Mesenchymal stem cell (in vitro differentiated cells and primary cell): ENCODE results near the gene PANK4.

Source experiments
- DNase-seq: peaks from one replicate; pipeline ENCODE4 v3.0.0-alpha.2; 2013
- H2AFZ ChIP-seq: one replicate; pipeline ENCODE4 v1.6.1; 2013; ENCODE audit warnings: low read depth, mild to moderate bottlenecking, control low read depth, inconsistent platforms, low read length, moderate library complexity
- H2AK5ac ChIP-seq: 2 replicates; pipeline ENCODE4 v1.6.1; 2013; ENCODE audit warnings: low read length, moderate library complexity, mild to moderate bottlenecking, inconsistent platforms; ENCODE audit not compliant: severe bottlenecking
- H2BK120ac ChIP-seq: one replicate; pipeline ENCODE4 v1.6.1; 2013; ENCODE audit warnings: low read depth, mild to moderate bottlenecking, inconsistent platforms, low read length, moderate library complexity
- H2BK12ac ChIP-seq, 2 experiments: one replicate each; pipeline ENCODE4 v1.6.1; 2013; ENCODE audit warnings: inconsistent platforms in 2 of 2, low read length in 2 of 2, mild to moderate bottlenecking in 2 of 2, moderate library complexity in 2 of 2, control low read depth in 1 of 2
- H2BK15ac ChIP-seq: one replicate; pipeline ENCODE4 v1.6.1; 2013; ENCODE audit warnings: mild to moderate bottlenecking, low read depth, inconsistent platforms; ENCODE audit not compliant: poor library complexity, severe bottlenecking
- H2BK5ac ChIP-seq: 2 replicates; pipeline ENCODE4 v1.6.1; 2013; ENCODE audit warnings: low read depth, mild to moderate bottlenecking, low read length, control low read depth, inconsistent platforms; ENCODE audit not compliant: poor library complexity, severe bottlenecking
- H3K14ac ChIP-seq, 2 experiments: one replicate each; pipeline ENCODE4 v1.6.1; 2013; ENCODE audit warnings: inconsistent platforms in 2 of 2, low read length in 2 of 2, control low read depth in 1 of 2, mild to moderate bottlenecking in 1 of 2, moderate library complexity in 1 of 2
- H3K18ac ChIP-seq, 2 experiments: one replicate each; pipeline ENCODE4 v1.6.1; 2013; ENCODE audit warnings: inconsistent platforms in 2 of 2, low read length in 2 of 2, control low read depth in 1 of 2, low read depth in 1 of 2, mild to moderate bottlenecking in 1 of 2
- H3K23ac ChIP-seq, 2 experiments: one replicate each; pipeline ENCODE4 v1.6.1; 2013; ENCODE audit warnings: inconsistent platforms in 2 of 2, low read length in 2 of 2, mild to moderate bottlenecking in 2 of 2, moderate library complexity in 2 of 2, control low read depth in 1 of 2
- H3K27ac ChIP-seq: 2 replicates; pipeline ENCODE4 v1.5.1; 2013; ENCODE audit warnings: mild to moderate bottlenecking, moderate library complexity, low read length, control low read depth, inconsistent platforms; ENCODE audit not compliant: poor library complexity, severe bottlenecking
- H3K27me3 ChIP-seq, 2 experiments: 2 replicates each; pipeline versions ENCODE4 v1.6.1 to v1.7.0; 2013; ENCODE audit warnings: low read length in 2 of 2, mild to moderate bottlenecking in 2 of 2, moderate library complexity in 2 of 2, control low read depth in 1 of 2, inconsistent platforms in 1 of 2; ENCODE audit not compliant: control insufficient read depth in 1 of 2, insufficient read depth in 1 of 2
- H3K36me3 ChIP-seq, 2 experiments: 2 replicates each; pipeline versions ENCODE4 v1.6.1 to v1.7.0; 2013; ENCODE audit warnings: low read length in 2 of 2, control low read depth in 1 of 2, inconsistent platforms in 1 of 2, low read depth in 1 of 2, mild to moderate bottlenecking in 1 of 2; ENCODE audit not compliant: insufficient read depth in 2 of 2, control insufficient read depth in 1 of 2
- H3K4ac ChIP-seq, 2 experiments: one replicate each; pipeline ENCODE4 v1.6.1; 2013; ENCODE audit warnings: inconsistent platforms in 2 of 2, low read length in 2 of 2, mild to moderate bottlenecking in 2 of 2, moderate library complexity in 2 of 2, control low read depth in 1 of 2, low read depth in 1 of 2
- H3K4me1 ChIP-seq: 2 replicates; pipeline ENCODE4 v1.6.1; 2013; ENCODE audit warnings: low read depth, low read length, control low read depth; ENCODE audit not compliant: control insufficient read depth, insufficient read depth
- H3K4me2 ChIP-seq: 2 replicates; pipeline ENCODE4 v1.6.1; 2013; ENCODE audit warnings: low read length, mild to moderate bottlenecking, inconsistent platforms; ENCODE audit not compliant: poor library complexity, severe bottlenecking
- H3K4me3 ChIP-seq, 2 experiments: 2 replicates each; pipeline versions ENCODE4 v1.5.1 to v1.7.0; 2013; ENCODE audit warnings: low read length in 2 of 2, mild to moderate bottlenecking in 2 of 2, control low read depth in 1 of 2, low read depth in 1 of 2; ENCODE audit not compliant: insufficient read depth in 1 of 2
- H3K79me1 ChIP-seq: replicated peaks from 2 replicates; pipeline ENCODE4 v1.6.1; 2013; ENCODE audit warnings: mild to moderate bottlenecking, control low read depth, low read length, inconsistent platforms; ENCODE audit not compliant: poor library complexity, severe bottlenecking
- H3K9ac ChIP-seq: 2 replicates; pipeline ENCODE4 v1.7.0; 2013; ENCODE audit warnings: mild to moderate bottlenecking, low read length, moderate library complexity
- H3K9me3 ChIP-seq: 2 replicates; pipeline ENCODE4 v1.7.0; 2013; ENCODE audit warnings: mild to moderate bottlenecking, low read length; ENCODE audit not compliant: control insufficient read depth
- H4K8ac ChIP-seq: one replicate; pipeline ENCODE4 v1.6.1; 2013; ENCODE audit warnings: inconsistent platforms, mild to moderate bottlenecking, low read length, moderate library complexity
- H4K91ac ChIP-seq: one replicate; pipeline ENCODE4 v1.6.1; 2013; ENCODE audit warnings: mild to moderate bottlenecking, low read length, inconsistent platforms
- WGBS: methylation state at CpG from one replicate; pipeline ENCODE4 v1.1.7; 2013; ENCODE audit warnings: mixed read lengths; 5-methylcytosine and 5-hydroxymethylcytosine counted together

The PANK4 gene

GRCh38 chr1:2535981-2536380, 9.6 kb upstream of the PANK4 start:
- H3K18ac ChIP-seq: no peak overlapping the region
- H3K9ac ChIP-seq: no peak overlapping the region
- H2BK5ac ChIP-seq: no peak overlapping the region
- H3K27ac ChIP-seq: no peak overlapping the region
- peaks cover 13 to 85% of the 10 kb centered on the region in 2 experiments for H3K27me3 ChIP-seq
- H3K4me2 ChIP-seq: no peak overlapping the region
- H2AK5ac ChIP-seq: no peak overlapping the region
- peaks cover 38% of the 10 kb centered on the region for H3K4me1 ChIP-seq
- no peaks in the 10 kb centered on the region for H3K9me3 ChIP-seq
- peaks cover 0 to 3% of the 10 kb centered on the region in 2 experiments for H3K36me3 ChIP-seq
- H3K14ac ChIP-seq: no peak overlapping the region
- no peak overlapping the region for H3K4me3 ChIP-seq
- no peak overlapping the region for H3K23ac ChIP-seq
- no peak overlapping the region for H2BK15ac ChIP-seq
- 91% methylated on average over 6 of the region's 9 CpGs for WGBS
- no peak overlapping the region for H4K8ac ChIP-seq
- no peak overlapping the region for H2AFZ ChIP-seq
- no peak for DNase-seq
- no peak overlapping the region for H2BK12ac ChIP-seq
- no peak overlapping the region for H2BK120ac ChIP-seq
- no peaks in the 10 kb centered on the region for H3K79me1 ChIP-seq
- H4K91ac ChIP-seq: no peak overlapping the region
- H3K4ac ChIP-seq: no peak overlapping the region

GRCh38 chr1:2535455-2535854, 9.1 kb upstream of the PANK4 start:
- DNase-seq: no peak
- WGBS: 50% methylated on average over 24 of the region's 27 CpGs

GRCh38 chr1:2534687-2535441, 8.5 kb upstream of the PANK4 start:
- Histone ChIP-seq H3K4ac (no peak overlapping the region), H3K27ac (no peak overlapping the region), H3K27me3 (peaks cover 15 to 85% of the 10 kb centered on the region in 2 experiments), H2BK120ac (no peak overlapping the region), H3K4me3 (no peak overlapping the region), H3K4me1 (peaks cover 42% of the 10 kb centered on the region), H3K79me1 (no peaks in the 10 kb centered on the region), H3K4me2 (no peak overlapping the region), H3K9ac (no peak overlapping the region), H4K91ac (no peak overlapping the region), H3K9me3 (no peaks in the 10 kb centered on the region), H3K23ac (no peak overlapping the region), H2AK5ac (peak overlapping the region; percentile 37), H4K8ac (no peak overlapping the region), H3K18ac (no peak overlapping the region), H3K14ac (peak overlapping the region in 1 of 2 experiments; percentile 61), H2BK12ac (no peak overlapping the region), H3K36me3 (peaks cover 0 to 3% of the 10 kb centered on the region in 2 experiments), H2BK5ac (no peak overlapping the region), H2AFZ (no peak overlapping the region), H2BK15ac (no peak overlapping the region)
- 27% methylated on average over 17 of the region's 18 CpGs for WGBS
- peak; percentile 70 for DNase-seq

More at GRCh38 chr1:2535455-2535854, 9.1 kb upstream of the PANK4 start:
- Histone ChIP-seq H4K91ac (no peak overlapping the region), H4K8ac (no peak overlapping the region), H3K4ac (no peak overlapping the region), H3K4me2 (no peak overlapping the region), H2AFZ (no peak overlapping the region), H2AK5ac (peak overlapping the region; percentile 24), H3K14ac (peak overlapping the region in 1 of 2 experiments; percentile 61), H3K36me3 (peaks cover 0 to 3% of the 10 kb centered on the region in 2 experiments), H3K79me1 (no peaks in the 10 kb centered on the region), H3K4me3 (no peak overlapping the region), H3K9me3 (no peaks in the 10 kb centered on the region), H3K27ac (no peak overlapping the region), H3K4me1 (peaks cover 38% of the 10 kb centered on the region), H2BK12ac (peak overlapping the region in 1 of 2 experiments; percentile 40), H3K9ac (no peak overlapping the region), H2BK120ac (no peak overlapping the region), H2BK15ac (no peak overlapping the region), H3K27me3 (peaks cover 18 to 89% of the 10 kb centered on the region in 2 experiments), H2BK5ac (no peak overlapping the region), H3K18ac (peak overlapping the region in 1 of 2 experiments; percentile 75), H3K23ac (no peak overlapping the region)

- no peak for DNase-seq
- H3K4me2 ChIP-seq: no peak overlapping the region
- H3K9ac ChIP-seq: no peak overlapping the region
- H2BK15ac ChIP-seq: no peak overlapping the region
- H3K36me3 ChIP-seq: peaks cover 0 to 3% of the 10 kb centered on the region in 2 experiments
- peaks cover 47% of the 10 kb centered on the region for H3K4me1 ChIP-seq
- H3K27me3 ChIP-seq: peaks cover 15 to 79% of the 10 kb centered on the region in 2 experiments
- no peak overlapping the region for H2BK5ac ChIP-seq
- no peak overlapping the region for H4K91ac ChIP-seq
- no peak overlapping the region for H3K4ac ChIP-seq
- no peak overlapping the region for H3K4me3 ChIP-seq
- no peak overlapping the region for H3K14ac ChIP-seq
- H2BK120ac ChIP-seq: no peak overlapping the region
- no peaks in the 10 kb centered on the region for H3K79me1 ChIP-seq
- peak overlapping the region in 1 of 2 experiments; percentile 15 for H2BK12ac ChIP-seq
- no peak overlapping the region for H3K23ac ChIP-seq
- H2AK5ac ChIP-seq: no peak overlapping the region
- H3K18ac ChIP-seq: no peak overlapping the region
- no peak overlapping the region for H4K8ac ChIP-seq
- no peak overlapping the region for H3K27ac ChIP-seq
- H3K9me3 ChIP-seq: no peaks in the 10 kb centered on the region
- H2AFZ ChIP-seq: no peak overlapping the region
- WGBS: 59% methylated on average over 4 of the region's 7 CpGs
These were observed 7.9 kb upstream of the PANK4 start for GRCh38 chr1:2534315-2534686.
